IMR-90 (cell line): ENCODE results near the gene DCUN1D2. TPM values are rescaled to one million over a fixed set of nuclear protein-coding genes. Genes with fewer than 3 reads are reported as not detected.
A peak's percentile ranks its signal among the peaks of the same experiment; 100 is the strongest.

Source experiments
- ATAC-seq: fragments of 200-7000 bp; cut with Tn5 transposase; 2 replicates; pipeline ENCODE4 v1.9.1; 2020; ENCODE audit warnings: low read depth, mild to moderate bottlenecking, moderate library complexity
- BruUV-seq: library from RNA; stranded (reverse); fragments of 400-500 nt; replicated peaks from 2 replicates; lab custom pipeline; 2021; lab: Mats Ljungman, UMichigan
- CTCF ChIA-PET: fragments of 300-600 bp; formaldehyde crosslinking; extraction: SDS; loops from one replicate; lab custom pipeline; 2021; ENCODE audit warnings: antibody characterized with exemption; lab: Yijun Ruan, JAX
- POLR2A ChIA-PET: fragments of 300-600 bp; sonication (Branson Sonifier 250); formaldehyde crosslinking; loops from one replicate; lab custom pipeline; 2022; ENCODE audit warnings: antibody characterized with exemption; ENCODE audit not compliant: unreplicated experiment; lab: Charles Lee
- DNase-seq: peaks from one replicate; pipeline ENCODE4 v3.0.0; 2013
- H2AFZ ChIP-seq: replicated peaks from 2 replicates; pipeline ENCODE3; 2013; ENCODE audit warnings: low read length, mild to moderate bottlenecking; ENCODE audit not compliant: poor library complexity
- H2AK5ac ChIP-seq: 2 replicates; pipeline ENCODE4 v1.6.1; 2013; ENCODE audit warnings: low read depth, low read length, inconsistent platforms
- H2AK9ac ChIP-seq: replicated peaks from 2 replicates; pipeline ENCODE3; 2013; ENCODE audit warnings: mild to moderate bottlenecking, low read depth, low read length, moderate library complexity; ENCODE audit not compliant: poor library complexity
- H2BK120ac ChIP-seq: 2 replicates; pipeline ENCODE4 v1.6.1; 2013; ENCODE audit warnings: low read depth, low read length, inconsistent platforms
- H2BK15ac ChIP-seq: 3 replicates; pipeline ENCODE4 v1.6.1; 2013; ENCODE audit warnings: low read depth, low read length, inconsistent platforms
- H2BK20ac ChIP-seq: 2 replicates; pipeline ENCODE4 v1.6.1; 2013; ENCODE audit warnings: low read depth, mild to moderate bottlenecking, inconsistent platforms, low read length, moderate library complexity
- H2BK5ac ChIP-seq: 2 replicates; pipeline ENCODE4 v1.6.1; 2013; ENCODE audit warnings: mild to moderate bottlenecking, low read depth, low read length, inconsistent platforms; ENCODE audit not compliant: poor library complexity, severe bottlenecking
- H3K14ac ChIP-seq: replicated peaks from 2 replicates; pipeline ENCODE4 v1.6.1; 2013; ENCODE audit warnings: low read depth, low read length, inconsistent platforms
- H3K18ac ChIP-seq: 2 replicates; pipeline ENCODE4 v1.6.1; 2013; ENCODE audit warnings: low read depth, low read length, control low read depth
- H3K23ac ChIP-seq: 2 replicates; pipeline ENCODE4 v1.6.1; 2013; ENCODE audit warnings: low read depth, low read length, inconsistent platforms
- H3K27ac ChIP-seq: 2 replicates; pipeline ENCODE4 v1.5.1; 2013; ENCODE audit warnings: mild to moderate bottlenecking, control low read depth, low read length; ENCODE audit not compliant: insufficient read depth
- H3K27me3 ChIP-seq: 2 replicates; pipeline ENCODE4 v1.6.1; 2013; ENCODE audit warnings: low read length; ENCODE audit not compliant: control insufficient read depth, insufficient read depth
- H3K36me3 ChIP-seq: 2 replicates; pipeline ENCODE4 v1.6.1; 2013; ENCODE audit warnings: low read length, mixed read lengths; ENCODE audit not compliant: control insufficient read depth, insufficient read depth
- H3K4ac ChIP-seq: 2 replicates; pipeline ENCODE4 v1.6.1; 2013; ENCODE audit warnings: low read depth, low read length, inconsistent platforms
- H3K4me1 ChIP-seq: 2 replicates; pipeline ENCODE4 v1.6.1; 2013; ENCODE audit warnings: low read length, mixed read lengths; ENCODE audit not compliant: control insufficient read depth, insufficient read depth
- H3K4me2 ChIP-seq: 2 replicates; pipeline ENCODE4 v1.6.1; 2013; ENCODE audit warnings: low read depth, mild to moderate bottlenecking, control low read depth, low read length, moderate library complexity
- H3K4me3 ChIP-seq: 2 replicates; pipeline ENCODE4 v1.5.1; 2013; ENCODE audit warnings: low read depth, mild to moderate bottlenecking, control low read depth, low read length, moderate library complexity; ENCODE audit not compliant: insufficient read depth
- H3K56ac ChIP-seq: 2 replicates; pipeline ENCODE4 v1.6.1; 2013; ENCODE audit warnings: low read length, inconsistent platforms; ENCODE audit not compliant: insufficient read depth; ENCODE audit errors: extremely low read depth
- H3K79me1 ChIP-seq, 2 experiments: 2 replicates each; pipeline ENCODE4 v1.6.1; 2013; ENCODE audit warnings: low read length in 2 of 2, inconsistent platforms in 1 of 2, low read depth in 1 of 2
- H3K9ac ChIP-seq: 2 replicates; pipeline ENCODE4 v1.6.1; 2013; ENCODE audit warnings: low read depth, low read length, control low read depth
- H3K9me1 ChIP-seq: 2 replicates; pipeline ENCODE4 v1.6.1; 2013; ENCODE audit warnings: low read length, inconsistent platforms; ENCODE audit not compliant: insufficient read depth
- H3K9me3 ChIP-seq: 2 replicates; pipeline ENCODE4 v1.6.1; 2013; ENCODE audit warnings: low read length; ENCODE audit not compliant: control insufficient read depth, insufficient read depth
- H4K20me1 ChIP-seq: 2 replicates; pipeline ENCODE4 v1.6.1; 2013; ENCODE audit warnings: low read length, inconsistent platforms; ENCODE audit not compliant: insufficient read depth
- H4K5ac ChIP-seq: 2 replicates; pipeline ENCODE4 v1.6.1; 2013; ENCODE audit warnings: mild to moderate bottlenecking, low read depth, low read length, control low read depth
- H4K8ac ChIP-seq, 2 experiments: 2 replicates each; pipeline ENCODE4 v1.6.1; 2013; ENCODE audit warnings: low read depth in 2 of 2, low read length in 2 of 2, control low read depth in 1 of 2, inconsistent platforms in 1 of 2
- H4K91ac ChIP-seq: 2 replicates; pipeline ENCODE4 v1.6.1; 2013; ENCODE audit warnings: low read depth, low read length, inconsistent platforms; ENCODE audit not compliant: insufficient read depth
- BHLHE40 ChIP-seq: fragments of 150-350 bp; IDR thresholded peaks from 2 replicates; pipeline ENCODE4 v1.6.1; 2016; ENCODE audit warnings: mild to moderate bottlenecking, low read depth, low read length
- CEBPB ChIP-seq: IDR thresholded peaks from 2 replicates; pipeline ENCODE4 v1.6.1; 2012; ENCODE audit warnings: low read depth, low read length, improper control_type of control experiment
- FOS ChIP-seq: fragments of 150-350 bp; IDR thresholded peaks from 2 replicates; pipeline ENCODE4 v1.6.1; 2016; ENCODE audit warnings: low read depth, low read length
- MXI1 ChIP-seq: IDR thresholded peaks from 2 replicates; pipeline ENCODE4 v1.6.1; 2012; ENCODE audit warnings: low read depth, mild to moderate bottlenecking, low read length, moderate library complexity, borderline replicate concordance
- POLR2A ChIP-seq: IDR thresholded peaks from 2 replicates; pipeline ENCODE4 v1.6.1; 2012; ENCODE audit warnings: mild to moderate bottlenecking, low read depth, low read length
- RCOR1 ChIP-seq: IDR thresholded peaks from 2 replicates; pipeline ENCODE4 v1.6.1; 2012; ENCODE audit warnings: mild to moderate bottlenecking, low read length, improper control_type of control experiment; ENCODE audit not compliant: insufficient replicate concordance
- RFX5 ChIP-seq: IDR thresholded peaks from 2 replicates; pipeline ENCODE4 v1.8.0; 2012; ENCODE audit warnings: low read depth, mild to moderate bottlenecking, low read length, moderate library complexity
- SMC3 ChIP-seq: fragments of 150-350 bp; IDR thresholded peaks from 2 replicates; pipeline ENCODE4 v1.6.1; 2016; ENCODE audit warnings: low read depth, mild to moderate bottlenecking, antibody characterized with exemption, low read length, moderate library complexity
- WGBS, 2 experiments: methylation state at CpG; one replicate each; pipeline versions ENCODE4 v1.1.5 to v1.1.7; 2013; ENCODE audit warnings: missing lambda C conversion rate in 2 of 2; ENCODE audit not compliant: insufficient read length in 1 of 2; ENCODE audit errors: extremely low coverage in 2 of 2; 5-methylcytosine and 5-hydroxymethylcytosine counted together
- dilution Hi-C: fragments of 300-500 bp; cut with HindIII; formaldehyde crosslinking; loops from one replicate; pipeline ENCODE4 v1.14.3; 2018; ENCODE audit warnings: low sequenced_read_pairs; ENCODE audit not compliant: unreplicated experiment
- in situ Hi-C: fragments of 300-500 bp; cut with MboI; formaldehyde crosslinking; loops from 3 replicates; pipeline ENCODE4 v1.14.3; 2019; ENCODE audit warnings: low sequenced_read_pairs, inconsistent platforms, mixed read lengths
- intact Hi-C: fragments of 100-400 bp; cut with micrococcal nuclease; formaldehyde crosslinking; loops from 2 replicates; pipeline ENCODE4 v1.10.0; 2022
- polyA plus RNA-seq, 3 experiments: library from polyadenylated mRNA; depleted of rRNA; stranded (reverse); fragments of >200 nt; gene quantifications; 2 replicates each; pipeline ENCODE4 v1.2.3, GENCODE V29; 2012; ENCODE audit warnings: low replicate concordance in 1 of 3
- total RNA-seq: library from RNA; depleted of rRNA; stranded (reverse); fragments of >200 nt; gene quantifications from 2 replicates; pipeline ENCODE4 v1.2.3, GENCODE V29; 2012
- TF ChIP-seq, protein P1 (sequence below): fragments of 150-350 bp; IDR thresholded peaks from 2 replicates; pipeline ENCODE4 v1.6.1; 2017; ENCODE audit warnings: mild to moderate bottlenecking, antibody characterized with exemption, low read length, low read depth

DCUN1D2 gene
- total and polyA plus RNA-seq, 2 of the 4 experiments (the other 2 are of a cell fraction) = 8.1 to 11.5 TPM

DNA sequence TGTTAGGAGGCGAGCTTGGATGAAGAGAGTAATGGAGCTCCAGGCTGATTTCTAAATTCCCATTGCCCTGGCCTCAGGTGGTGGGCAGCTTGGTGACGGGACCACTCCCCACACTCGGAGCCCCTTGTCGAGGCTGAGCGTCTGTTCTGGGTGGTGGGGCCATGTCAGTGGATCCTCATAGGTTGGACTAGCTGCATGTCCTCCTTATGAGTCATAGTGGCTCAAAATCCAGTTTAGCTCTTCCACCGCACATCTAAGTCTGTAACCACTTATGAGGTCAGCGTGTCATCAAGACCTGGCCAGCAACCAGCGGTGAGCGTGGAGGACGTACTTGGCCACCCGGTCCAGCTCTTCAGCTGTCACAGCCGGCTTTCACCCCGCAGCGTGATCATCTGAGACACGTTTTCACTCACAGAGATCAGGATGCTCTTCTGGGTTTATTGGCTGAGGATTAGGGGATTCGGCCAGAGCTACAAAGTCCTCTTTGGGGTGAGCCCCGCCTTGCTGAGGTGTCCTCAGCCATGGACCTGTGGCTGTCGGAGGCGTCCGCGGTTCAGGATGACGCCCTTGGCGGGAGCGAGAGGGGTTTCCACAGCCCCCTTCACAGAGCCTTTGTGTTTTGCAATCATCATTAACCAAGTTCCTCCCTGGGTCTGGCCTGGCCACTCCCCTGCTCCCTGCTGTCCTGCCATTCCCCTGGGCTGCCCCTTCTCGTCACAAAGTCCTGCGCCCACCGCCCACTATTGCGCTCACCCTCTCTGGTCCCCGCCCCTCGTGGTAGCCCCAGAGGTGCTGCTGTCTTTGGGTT is 79.1 kb downstream of the DCUN1D2 start:
- Histone ChIP-seq H2BK20ac (peak overlapping the region; percentile 90), H3K56ac (peak overlapping the region; percentile 93), H4K91ac (peak overlapping the region; percentile 95), H2AFZ (peak overlapping the region; percentile 89), H3K4me2 (peak overlapping the region; percentile 76), H4K8ac (peak overlapping the region; percentile 70 to 89), H2AK9ac (peak overlapping the region; percentile 97), H3K14ac (peak overlapping the region; percentile 89), H3K27me3 (no peaks in the 10 kb centered on the region), H3K79me1 (no peaks in the 10 kb centered on the region), H3K36me3 (no peaks in the 10 kb centered on the region), H2BK120ac (peak overlapping the region; percentile 97), H3K4ac (peak overlapping the region; percentile 98), H3K23ac (peak overlapping the region; percentile 94), H3K9me1 (peaks cover 10% of the 10 kb centered on the region), H3K9ac (peak overlapping the region; percentile 2; the same call in 1 of the 2 replicates), H2AK5ac (peak overlapping the region; percentile 93), H3K4me1 (peaks cover 23% of the 10 kb centered on the region), H3K9me3 (no peaks in the 10 kb centered on the region), H4K5ac (peak overlapping the region; percentile 57), H3K27ac (peak overlapping the region; percentile 82), H3K4me3 (peak overlapping the region; percentile 13; the same call in 1 of the 2 replicates), H2BK5ac (peak overlapping the region; percentile 98), H2BK15ac (peak overlapping the region; percentile 72; the same call in 2 of the 3 replicates), H4K20me1 (no peaks in the 10 kb centered on the region), H3K18ac (peak overlapping the region; percentile 43)
- peak; percentile 78 for ATAC-seq
- BruUV-seq = no TSS peak
- TF ChIP-seq MXI1 (peak; percentile 91), CEBPB (peak; percentile 61; the same call in 1 of the 2 replicates), POLR2A (peak; percentile 25; the same call in 1 of the 2 replicates), SMC3 (no peak), FOS (peak; percentile 88), RCOR1 (peak; percentile 15), RFX5 (no peak), BHLHE40 (peak; percentile 71)
- TF ChIP-seq, protein P1, sequence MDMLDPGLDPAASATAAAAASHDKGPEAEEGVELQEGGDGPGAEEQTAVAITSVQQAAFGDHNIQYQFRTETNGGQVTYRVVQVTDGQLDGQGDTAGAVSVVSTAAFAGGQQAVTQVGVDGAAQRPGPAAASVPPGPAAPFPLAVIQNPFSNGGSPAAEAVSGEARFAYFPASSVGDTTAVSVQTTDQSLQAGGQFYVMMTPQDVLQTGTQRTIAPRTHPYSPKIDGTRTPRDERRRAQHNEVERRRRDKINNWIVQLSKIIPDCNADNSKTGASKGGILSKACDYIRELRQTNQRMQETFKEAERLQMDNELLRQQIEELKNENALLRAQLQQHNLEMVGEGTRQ = 0 out of 2 replicates have a peak, but pooled peaks have one; percentile 11
- intact Hi-C loops = no loop called here
- CTCF ChIA-PET = interaction anchor here (0.5 to 1.4 kb wide), 2 partner anchors 18 to 141 kb away, joined by 3 to 4 read pairs; no protein-coding TSS in a partner anchor
- in situ Hi-C loops = no loop called here
- WGBS, 2 experiments = 37% methylated on average over 11 of the region's 30 CpGs; no CpG with 5 or more reads in 1 of the 2 experiments
- peak; percentile 99 for DNase-seq
- dilution Hi-C loops = no loop called here
- POLR2A ChIA-PET = no interaction called here
